ENCODE measurements around the gene GTF2A1L.
"Not testable (repeated sequence)": the region's sequence is repeated elsewhere in the genome, so short reads cannot be mapped to it uniquely, and the experiment has no call there.

Gene GTF2A1L, protein sequence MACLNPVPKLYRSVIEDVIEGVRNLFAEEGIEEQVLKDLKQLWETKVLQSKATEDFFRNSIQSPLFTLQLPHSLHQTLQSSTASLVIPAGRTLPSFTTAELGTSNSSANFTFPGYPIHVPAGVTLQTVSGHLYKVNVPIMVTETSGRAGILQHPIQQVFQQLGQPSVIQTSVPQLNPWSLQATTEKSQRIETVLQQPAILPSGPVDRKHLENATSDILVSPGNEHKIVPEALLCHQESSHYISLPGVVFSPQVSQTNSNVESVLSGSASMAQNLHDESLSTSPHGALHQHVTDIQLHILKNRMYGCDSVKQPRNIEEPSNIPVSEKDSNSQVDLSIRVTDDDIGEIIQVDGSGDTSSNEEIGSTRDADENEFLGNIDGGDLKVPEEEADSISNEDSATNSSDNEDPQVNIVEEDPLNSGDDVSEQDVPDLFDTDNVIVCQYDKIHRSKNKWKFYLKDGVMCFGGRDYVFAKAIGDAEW

DNA sequence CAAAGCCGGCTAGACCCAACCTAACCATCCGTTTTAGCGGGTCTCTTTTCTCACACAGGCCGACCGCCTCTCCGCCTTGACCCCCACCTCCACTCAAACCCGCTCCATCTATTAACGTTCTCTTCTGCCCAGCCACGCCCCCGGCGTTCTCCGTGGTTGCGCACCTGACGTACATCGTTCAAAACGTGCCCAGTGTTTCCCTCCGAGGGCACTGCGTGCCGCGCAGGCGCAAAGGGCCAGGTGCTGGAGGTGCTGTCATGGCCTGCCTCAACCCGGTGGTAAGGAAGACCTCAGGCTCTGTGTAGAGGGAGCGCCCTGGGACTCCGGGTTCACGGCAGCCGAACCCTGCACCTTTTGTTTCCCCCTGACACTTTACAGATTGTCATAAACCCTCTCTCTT lies at the start of gene GTF2A1L:
TSS of gene GTF2A1L (plus strand) at position 239 of the 400 bp plus-strand sequence. CDS start at position 258, 19 bp downstream.
- DNase-seq (ENCODE audit: low read depth) = no peak

GRCh38 chr2:48568547-48568946 lies 49.1 kb upstream of the GTF2A1L start:
- DNase-seq (ENCODE audit: low read depth) = no peak

DNA sequence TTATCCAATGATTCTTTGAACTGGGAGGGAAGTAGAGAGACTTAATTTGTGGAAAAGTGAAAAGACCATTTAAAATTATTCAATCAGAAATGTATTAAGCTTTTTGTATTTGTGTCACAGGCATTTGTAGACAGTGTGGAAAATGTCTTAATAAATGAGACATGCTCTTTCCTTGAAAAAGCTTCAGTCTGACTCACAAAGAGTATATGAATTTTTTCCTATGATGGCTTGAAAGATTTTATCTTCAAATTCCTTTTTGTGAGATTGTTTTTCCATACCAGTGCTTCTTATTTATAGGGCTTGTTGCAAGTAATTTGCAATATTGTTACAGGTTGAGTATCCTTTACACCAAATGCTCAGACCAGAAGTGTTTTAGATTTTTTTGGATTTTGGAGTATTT lies 48.2 kb upstream of the GTF2A1L start:
- no peak for DNase-seq (ENCODE audit: low read depth)

GRCh38 chr2:48572816-48573215 lies 44.8 kb upstream of the GTF2A1L start:
- DNase-seq (ENCODE audit: low read depth) = no peak

GRCh38 chr2:48574353-48575287 lies 43.0 kb upstream of the GTF2A1L start:
- DNase-seq (ENCODE audit: low read depth) = no peak

GRCh38 chr2:48578313-48578712 lies 39.3 kb upstream of the GTF2A1L start:
- no peak for DNase-seq (ENCODE audit: low read depth)

- no peak for DNase-seq (ENCODE audit: low read depth)
Measured at GRCh38 chr2:48583961-48584360, 33.7 kb upstream of the GTF2A1L start.

GRCh38 chr2:48584551-48584950 lies 33.1 kb upstream of the GTF2A1L start:
- no peak for DNase-seq (ENCODE audit: low read depth)

DNA sequence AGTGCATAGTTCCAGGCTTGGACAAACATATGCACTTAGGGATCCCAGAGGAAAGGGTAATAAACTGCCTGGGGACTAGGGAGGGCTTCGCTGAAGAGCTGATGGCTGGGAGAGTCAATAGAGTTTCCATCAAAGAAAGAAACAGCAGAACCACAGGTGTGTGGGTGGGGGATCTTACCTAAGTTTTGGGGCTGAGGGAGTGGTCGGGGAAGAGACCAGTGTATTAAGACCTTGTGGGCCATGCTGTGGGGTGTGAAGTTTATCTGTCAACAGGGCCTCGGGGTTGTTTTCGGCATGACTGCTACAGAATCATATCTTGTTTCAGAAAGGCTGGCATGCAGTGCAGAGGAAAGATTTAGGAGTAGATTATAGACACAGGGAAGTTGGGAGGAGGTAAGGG lies 31.2 kb upstream of the GTF2A1L start:
- DNase-seq (ENCODE audit: low read depth) = no peak

GRCh38 chr2:48587560-48587959 lies 30.1 kb upstream of the GTF2A1L start:
- no peak for DNase-seq (ENCODE audit: low read depth)

GRCh38 chr2:48587961-48588360 lies 29.7 kb upstream of the GTF2A1L start:
- no peak for DNase-seq (ENCODE audit: low read depth)

DNA sequence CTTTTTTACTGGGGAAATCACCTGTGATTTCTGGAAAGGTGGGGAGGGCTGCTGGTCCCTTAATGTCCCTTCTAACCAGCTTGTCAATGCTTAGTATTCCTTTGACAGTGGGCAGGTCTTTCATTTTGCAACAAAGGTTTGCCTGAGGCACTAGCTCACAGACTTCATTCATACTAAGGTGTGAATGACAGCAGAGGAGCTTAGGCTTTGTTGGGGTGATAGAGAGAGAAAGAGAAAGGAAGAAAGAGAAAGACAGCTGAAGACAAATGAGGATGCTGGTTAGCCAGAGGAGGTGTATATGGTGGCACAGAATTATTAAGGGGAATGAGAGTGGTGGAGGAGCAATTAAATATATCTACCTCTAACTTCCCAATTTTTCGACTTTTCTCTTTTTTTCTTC lies 28.9 kb upstream of the GTF2A1L start:
- DNase-seq (ENCODE audit: low read depth) = no peak

DNA sequence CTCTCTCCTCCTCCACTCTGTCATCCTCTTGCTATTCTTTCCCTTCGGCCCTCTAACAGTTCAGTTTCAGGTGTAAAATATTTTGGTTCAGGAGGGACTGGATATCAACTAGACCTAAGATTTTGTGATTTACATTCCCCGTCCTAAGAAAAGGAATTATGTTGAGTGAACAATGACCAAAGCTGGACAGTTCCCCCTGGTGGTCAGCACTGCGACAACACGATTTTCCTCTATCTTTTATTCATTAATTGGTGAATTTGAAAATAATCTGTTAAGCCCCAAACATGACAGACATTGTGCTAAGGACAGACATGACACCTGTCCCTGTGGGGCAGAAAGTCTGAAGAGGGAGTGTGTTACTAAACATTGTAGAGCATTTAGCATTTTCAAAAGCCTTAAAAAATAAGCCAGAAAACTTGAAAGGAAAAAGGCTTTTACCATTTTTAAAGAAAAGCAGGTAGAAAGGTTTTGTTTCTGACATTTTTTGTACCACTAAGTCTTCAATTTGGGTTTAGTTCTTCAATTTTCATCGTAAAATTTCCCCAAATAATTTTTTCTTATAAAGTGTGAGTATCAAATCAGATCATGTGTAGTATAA lies 28.4 kb upstream of the GTF2A1L start:
- no peak for DNase-seq (ENCODE audit: low read depth)

DNA sequence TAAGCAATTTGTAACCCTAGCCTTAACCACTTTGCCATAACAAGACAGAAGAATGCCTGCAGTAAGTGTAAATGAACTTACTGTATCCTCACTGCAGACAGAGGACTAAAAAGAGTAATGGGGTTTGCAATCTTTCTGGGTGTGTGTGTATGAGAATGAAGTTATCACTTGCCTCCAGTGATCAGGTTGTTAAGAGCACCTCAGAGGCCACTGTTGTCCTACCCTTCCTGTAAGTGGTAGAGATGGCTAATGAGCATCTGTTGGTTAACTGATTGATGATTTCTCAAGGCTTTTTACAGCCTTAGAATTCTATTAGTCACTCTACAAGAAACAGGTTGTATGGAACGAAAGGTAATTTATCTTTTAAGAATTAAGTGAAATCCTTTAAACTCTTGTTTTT lies 27.6 kb upstream of the GTF2A1L start:
- no peak for DNase-seq (ENCODE audit: low read depth)

GRCh38 chr2:48592067-48592466 lies 25.6 kb upstream of the GTF2A1L start:
- DNase-seq (ENCODE audit: low read depth) = no peak

- not testable (repeated sequence) for DNase-seq (ENCODE audit: low read depth)
Measured at GRCh38 chr2:48596751-48597150, 20.9 kb upstream of the GTF2A1L start.

DNA sequence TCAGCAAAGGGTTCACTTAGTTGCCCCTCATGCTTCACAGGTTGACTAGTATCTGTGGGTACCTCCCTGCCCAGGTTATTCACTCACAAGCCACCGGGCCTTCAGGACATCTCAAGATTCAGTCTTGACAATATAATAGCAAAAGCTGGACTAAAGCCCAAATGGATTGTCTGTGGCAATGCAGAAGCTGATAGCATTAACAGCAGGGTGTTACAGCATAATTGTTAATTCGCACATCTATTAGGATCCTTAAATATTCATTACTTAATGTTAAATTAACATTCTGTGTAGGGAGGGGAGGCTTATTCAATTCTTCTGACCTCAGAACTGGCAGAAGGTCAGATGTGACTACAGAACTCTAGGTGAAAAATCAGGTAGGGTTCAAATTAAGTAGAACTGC lies 20.2 kb upstream of the GTF2A1L start:
- no peak for DNase-seq (ENCODE audit: low read depth)

DNA sequence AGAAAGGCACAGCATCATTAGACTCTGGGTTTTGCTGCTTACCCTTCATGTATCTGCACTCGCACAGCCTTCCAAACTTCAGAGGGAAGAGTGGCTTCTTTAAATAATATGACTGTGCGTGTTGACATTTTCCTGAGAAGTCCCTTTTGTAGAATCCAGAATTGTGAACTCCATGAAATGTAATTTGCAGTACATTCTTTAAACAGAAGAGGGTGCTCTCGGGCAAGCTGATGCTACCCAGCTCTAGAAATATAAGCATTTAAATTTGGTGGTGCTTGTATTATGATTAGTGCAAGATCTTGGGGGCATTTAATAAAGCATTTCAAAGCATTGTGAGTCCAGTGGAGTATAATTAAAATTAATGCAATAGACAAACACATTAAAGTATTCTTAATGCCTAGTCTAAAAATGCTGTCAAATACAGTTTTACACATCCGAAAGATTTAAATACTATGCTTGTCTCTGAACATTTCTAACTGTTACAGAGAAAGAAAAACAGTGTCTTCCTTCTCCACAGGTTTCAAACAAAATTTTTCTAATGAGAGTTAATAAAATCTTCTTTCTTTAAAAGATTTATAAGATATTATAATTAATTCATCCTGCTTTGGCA lies 17.3 kb upstream of the GTF2A1L start:
- DNase-seq (ENCODE audit: low read depth) = no peak

DNA sequence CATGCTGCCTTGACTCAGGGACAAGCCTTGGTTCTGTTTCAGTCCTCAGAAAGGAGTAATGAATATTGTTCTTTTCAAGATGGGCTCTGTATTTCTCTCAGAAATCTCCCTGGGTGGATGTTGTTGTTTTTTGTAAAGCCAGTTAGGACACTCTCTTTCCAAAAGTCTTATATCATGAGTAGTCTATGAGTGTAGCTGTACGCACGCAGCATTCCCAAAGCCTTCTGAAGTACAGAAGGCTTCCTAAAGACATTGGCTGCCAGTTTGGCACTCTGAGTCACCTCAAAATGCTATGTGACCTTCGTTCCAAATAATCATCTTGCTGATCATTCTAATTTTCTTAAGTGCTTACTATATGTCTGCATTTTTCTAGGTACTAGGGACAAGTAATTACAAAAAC lies 16.7 kb upstream of the GTF2A1L start:
- no peak for DNase-seq (ENCODE audit: low read depth)

DNA sequence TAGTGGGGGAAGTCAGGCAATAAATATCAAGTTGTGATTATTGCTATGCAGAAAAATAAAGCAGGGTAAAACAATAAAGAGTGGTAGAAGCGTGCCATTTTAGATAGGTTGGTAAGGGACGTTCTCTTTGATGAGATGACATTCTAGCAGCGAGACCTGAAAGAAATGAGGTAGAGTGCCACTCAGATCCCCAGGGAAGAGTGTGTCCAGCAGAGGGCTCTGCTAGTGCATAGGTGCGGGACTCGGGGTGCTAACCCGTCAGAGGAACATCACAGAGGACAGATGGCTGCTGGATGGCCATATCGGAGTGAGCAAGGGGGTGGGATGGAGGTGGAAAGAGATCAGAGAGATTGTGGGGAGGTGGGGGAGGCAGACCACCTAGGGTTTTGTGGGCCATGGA lies 16.3 kb upstream of the GTF2A1L start:
- no peak for DNase-seq (ENCODE audit: low read depth)

DNA sequence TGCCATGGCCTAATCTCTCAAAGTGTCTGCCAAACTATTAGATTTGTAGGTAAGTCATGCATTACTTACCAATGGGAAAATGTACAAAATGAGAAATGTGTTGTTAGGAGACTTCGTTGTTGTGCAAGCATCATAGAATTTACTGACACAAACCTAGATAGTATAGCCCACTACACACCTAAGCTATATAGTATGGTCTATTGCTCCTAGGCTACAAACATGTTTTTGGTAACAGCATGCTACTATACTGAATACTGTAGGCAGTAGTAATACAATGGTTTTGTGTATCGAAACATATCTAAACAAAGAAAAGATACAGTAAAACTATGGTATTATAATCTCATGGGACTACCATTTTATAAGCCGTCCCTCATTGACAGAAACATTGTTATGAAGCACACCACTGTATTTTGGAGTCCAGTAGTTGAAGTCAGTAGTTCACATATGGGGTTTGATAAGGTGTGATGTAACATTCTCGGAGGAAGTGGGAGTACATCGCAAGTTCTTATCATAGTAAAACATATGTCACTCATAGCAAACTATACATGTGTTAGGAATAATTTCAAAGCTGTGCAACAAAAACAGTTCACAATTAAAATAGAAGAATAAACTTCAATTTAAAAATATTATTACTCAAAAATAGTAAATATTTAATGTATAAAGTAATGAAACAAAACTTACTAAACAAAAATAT lies 12.0 kb upstream of the GTF2A1L start:
- no peak for DNase-seq (ENCODE audit: low read depth)

All from stimulated activated CD8-positive, alpha-beta memory T cell treated with anti-CD3 and anti-CD28 coated beads, Interleukin-7, amount 100 ng/mL, for 24 hours (primary cell).